ENCODE results near the gene WTAP. TPM values are rescaled to one million over a fixed set of nuclear protein-coding genes. Genes with fewer than 3 reads are reported as not detected.

The WTAP gene
- total and polyA plus RNA-seq, 2 of the 8 experiments (the other 6 are each of a cell fraction or from before 2014, with no cell fraction given), result 32.6 to 120 TPM

DNA sequence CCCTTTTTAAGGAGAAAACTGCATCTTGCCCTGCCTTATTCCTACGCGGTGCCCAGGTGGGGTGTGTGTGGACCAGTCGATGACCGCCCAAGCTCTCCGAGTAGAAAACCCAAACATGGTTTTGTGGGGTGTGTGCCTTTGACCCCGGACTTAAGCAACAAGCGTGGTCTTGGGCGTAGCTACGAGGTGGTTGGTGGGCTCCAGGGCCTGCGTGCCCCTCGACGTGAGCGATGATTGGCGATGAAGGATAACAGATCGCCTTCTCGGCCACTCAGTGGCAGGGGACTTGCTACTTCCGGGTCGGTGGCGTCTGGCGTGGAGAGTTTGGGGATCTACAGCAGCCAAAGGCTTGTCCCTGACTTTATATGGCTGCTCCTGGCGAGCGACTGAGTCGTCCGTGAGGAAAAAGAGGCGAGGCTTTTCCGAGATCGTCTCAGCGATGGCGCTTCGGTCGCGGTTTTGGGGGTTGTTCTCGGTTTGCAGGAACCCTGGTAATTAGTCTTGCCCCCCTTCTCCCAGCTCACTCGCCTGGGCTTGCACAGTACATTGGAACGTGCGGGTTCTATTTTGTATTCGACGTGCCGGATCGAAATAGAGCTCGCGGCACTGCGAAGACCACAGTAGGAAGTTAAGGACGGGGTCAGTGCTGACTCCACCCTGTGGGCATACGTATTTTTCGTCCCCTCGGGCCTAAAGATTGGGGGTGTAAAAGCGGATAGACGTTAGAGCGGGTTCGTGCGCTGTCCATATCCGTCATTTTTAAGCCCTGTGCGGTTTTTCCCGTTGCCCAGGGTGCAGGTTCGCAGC, 63.0 kb downstream of the WTAP start, which contains the start of gene MRPL18 (continued):
- TF ChIP-seq HDAC2 (IDR thresholded peaks at IDR 0.05; ENCODE audit: borderline replicate concordance in 1 of 2, low read depth in 2 of 2, low read length in 2 of 2) (0 out of 4 replicates have a peak, but pooled peaks of 1 of the 2 experiments have one; percentile 29), POLR2AphosphoS5 (IDR thresholded peaks at IDR 0.05; ENCODE audit: low read depth, low read length) (peak; percentile 82), ZNF274 (IDR thresholded peaks at IDR 0.05; ENCODE audit: borderline replicate concordance, extremely low read depth, low read length) (no peak), SIN3A (conservative IDR thresholded peaks at IDR 0.05 in 1 of 2, IDR thresholded peaks at IDR 0.05 in 1 of 2; ENCODE audit: low read depth in 1 of 2, low read length in 2 of 2) (peak; percentile 16 to 84; a peak in 1 of 4 replicates), CHD1 (IDR thresholded peaks at IDR 0.05; ENCODE audit: low read depth, low read length) (peak; percentile 12; the same call in 1 of the 2 replicates), HDAC6 (IDR thresholded peaks at IDR 0.05; ENCODE audit: low read depth, low read length) (no peak), SRF (IDR thresholded peaks at IDR 0.05; ENCODE audit: low read depth, low read length) (no peak), POU5F1 (IDR thresholded peaks at IDR 0.05; ENCODE audit: low read depth, low read length) (no peak), POLR2A (IDR thresholded peaks at IDR 0.05; ENCODE audit: control extremely low read depth in 1 of 2, low read depth in 2 of 2, low read length in 2 of 2) (peak; percentile 58 to 84)
- TF ChIP-seq, protein P1, sequence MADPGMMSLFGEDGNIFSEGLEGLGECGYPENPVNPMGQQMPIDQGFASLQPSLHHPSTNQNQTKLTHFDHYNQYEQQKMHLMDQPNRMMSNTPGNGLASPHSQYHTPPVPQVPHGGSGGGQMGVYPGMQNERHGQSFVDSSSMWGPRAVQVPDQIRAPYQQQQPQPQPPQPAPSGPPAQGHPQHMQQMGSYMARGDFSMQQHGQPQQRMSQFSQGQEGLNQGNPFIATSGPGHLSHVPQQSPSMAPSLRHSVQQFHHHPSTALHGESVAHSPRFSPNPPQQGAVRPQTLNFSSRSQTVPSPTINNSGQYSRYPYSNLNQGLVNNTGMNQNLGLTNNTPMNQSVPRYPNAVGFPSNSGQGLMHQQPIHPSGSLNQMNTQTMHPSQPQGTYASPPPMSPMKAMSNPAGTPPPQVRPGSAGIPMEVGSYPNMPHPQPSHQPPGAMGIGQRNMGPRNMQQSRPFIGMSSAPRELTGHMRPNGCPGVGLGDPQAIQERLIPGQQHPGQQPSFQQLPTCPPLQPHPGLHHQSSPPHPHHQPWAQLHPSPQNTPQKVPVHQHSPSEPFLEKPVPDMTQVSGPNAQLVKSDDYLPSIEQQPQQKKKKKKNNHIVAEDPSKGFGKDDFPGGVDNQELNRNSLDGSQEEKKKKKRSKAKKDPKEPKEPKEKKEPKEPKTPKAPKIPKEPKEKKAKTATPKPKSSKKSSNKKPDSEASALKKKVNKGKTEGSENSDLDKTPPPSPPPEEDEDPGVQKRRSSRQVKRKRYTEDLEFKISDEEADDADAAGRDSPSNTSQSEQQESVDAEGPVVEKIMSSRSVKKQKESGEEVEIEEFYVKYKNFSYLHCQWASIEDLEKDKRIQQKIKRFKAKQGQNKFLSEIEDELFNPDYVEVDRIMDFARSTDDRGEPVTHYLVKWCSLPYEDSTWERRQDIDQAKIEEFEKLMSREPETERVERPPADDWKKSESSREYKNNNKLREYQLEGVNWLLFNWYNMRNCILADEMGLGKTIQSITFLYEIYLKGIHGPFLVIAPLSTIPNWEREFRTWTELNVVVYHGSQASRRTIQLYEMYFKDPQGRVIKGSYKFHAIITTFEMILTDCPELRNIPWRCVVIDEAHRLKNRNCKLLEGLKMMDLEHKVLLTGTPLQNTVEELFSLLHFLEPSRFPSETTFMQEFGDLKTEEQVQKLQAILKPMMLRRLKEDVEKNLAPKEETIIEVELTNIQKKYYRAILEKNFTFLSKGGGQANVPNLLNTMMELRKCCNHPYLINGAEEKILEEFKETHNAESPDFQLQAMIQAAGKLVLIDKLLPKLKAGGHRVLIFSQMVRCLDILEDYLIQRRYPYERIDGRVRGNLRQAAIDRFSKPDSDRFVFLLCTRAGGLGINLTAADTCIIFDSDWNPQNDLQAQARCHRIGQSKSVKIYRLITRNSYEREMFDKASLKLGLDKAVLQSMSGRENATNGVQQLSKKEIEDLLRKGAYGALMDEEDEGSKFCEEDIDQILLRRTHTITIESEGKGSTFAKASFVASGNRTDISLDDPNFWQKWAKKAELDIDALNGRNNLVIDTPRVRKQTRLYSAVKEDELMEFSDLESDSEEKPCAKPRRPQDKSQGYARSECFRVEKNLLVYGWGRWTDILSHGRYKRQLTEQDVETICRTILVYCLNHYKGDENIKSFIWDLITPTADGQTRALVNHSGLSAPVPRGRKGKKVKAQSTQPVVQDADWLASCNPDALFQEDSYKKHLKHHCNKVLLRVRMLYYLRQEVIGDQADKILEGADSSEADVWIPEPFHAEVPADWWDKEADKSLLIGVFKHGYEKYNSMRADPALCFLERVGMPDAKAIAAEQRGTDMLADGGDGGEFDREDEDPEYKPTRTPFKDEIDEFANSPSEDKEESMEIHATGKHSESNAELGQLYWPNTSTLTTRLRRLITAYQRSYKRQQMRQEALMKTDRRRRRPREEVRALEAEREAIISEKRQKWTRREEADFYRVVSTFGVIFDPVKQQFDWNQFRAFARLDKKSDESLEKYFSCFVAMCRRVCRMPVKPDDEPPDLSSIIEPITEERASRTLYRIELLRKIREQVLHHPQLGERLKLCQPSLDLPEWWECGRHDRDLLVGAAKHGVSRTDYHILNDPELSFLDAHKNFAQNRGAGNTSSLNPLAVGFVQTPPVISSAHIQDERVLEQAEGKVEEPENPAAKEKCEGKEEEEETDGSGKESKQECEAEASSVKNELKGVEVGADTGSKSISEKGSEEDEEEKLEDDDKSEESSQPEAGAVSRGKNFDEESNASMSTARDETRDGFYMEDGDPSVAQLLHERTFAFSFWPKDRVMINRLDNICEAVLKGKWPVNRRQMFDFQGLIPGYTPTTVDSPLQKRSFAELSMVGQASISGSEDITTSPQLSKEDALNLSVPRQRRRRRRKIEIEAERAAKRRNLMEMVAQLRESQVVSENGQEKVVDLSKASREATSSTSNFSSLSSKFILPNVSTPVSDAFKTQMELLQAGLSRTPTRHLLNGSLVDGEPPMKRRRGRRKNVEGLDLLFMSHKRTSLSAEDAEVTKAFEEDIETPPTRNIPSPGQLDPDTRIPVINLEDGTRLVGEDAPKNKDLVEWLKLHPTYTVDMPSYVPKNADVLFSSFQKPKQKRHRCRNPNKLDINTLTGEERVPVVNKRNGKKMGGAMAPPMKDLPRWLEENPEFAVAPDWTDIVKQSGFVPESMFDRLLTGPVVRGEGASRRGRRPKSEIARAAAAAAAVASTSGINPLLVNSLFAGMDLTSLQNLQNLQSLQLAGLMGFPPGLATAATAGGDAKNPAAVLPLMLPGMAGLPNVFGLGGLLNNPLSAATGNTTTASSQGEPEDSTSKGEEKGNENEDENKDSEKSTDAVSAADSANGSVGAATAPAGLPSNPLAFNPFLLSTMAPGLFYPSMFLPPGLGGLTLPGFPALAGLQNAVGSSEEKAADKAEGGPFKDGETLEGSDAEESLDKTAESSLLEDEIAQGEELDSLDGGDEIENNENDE (IDR thresholded peaks at IDR 0.05; ENCODE audit: insufficient replicate concordance, low read length), result no peak
